Measurements from ENCODE around the gene JSRP1.

Gene JSRP1

GRCh38 chr19:2248136-2249009 lies 7.8 kb downstream of the JSRP1 start:
- Histone ChIP-seq H2AK5ac (ENCODE audit: low read length) (no peak overlapping the region), H3K4ac (ENCODE audit: low read depth, low read length) (no peak overlapping the region), H3K56ac (ENCODE audit: low read length) (no peak overlapping the region), H3K18ac (ENCODE audit: low read length) (no peak overlapping the region), H3K79me1 (ENCODE audit: low read length) (peaks cover 7% of the 10 kb centered on the region), H3K27ac (ENCODE audit: low read depth, low read length) (no peak overlapping the region), H3K79me2 (ENCODE audit: control insufficient read depth, insufficient read depth, low read length) (peaks cover 3% of the 10 kb centered on the region), H2BK5ac (ENCODE audit: low read length) (no peak overlapping the region), H3K4me3 (ENCODE audit: low read length) (no peak overlapping the region), H4K5ac (ENCODE audit: low read length) (no peak overlapping the region), H3K27me3 (ENCODE audit: insufficient read depth, low read length, poor library complexity) (no peaks in the 10 kb centered on the region), H3K36me3 (ENCODE audit: control insufficient read depth, insufficient read depth, low read length) (peaks cover 18% of the 10 kb centered on the region), H2BK15ac (replicated peaks; ENCODE audit: low read depth) (no peak overlapping the region), H4K8ac (ENCODE audit: low read depth, low read length) (no peak overlapping the region), H3K9ac (ENCODE audit: low read length) (no peak overlapping the region), H3K4me2 (ENCODE audit: low read length) (no peak overlapping the region), H3K4me1 (ENCODE audit: control insufficient read depth, low read depth, low read length) (no peaks in the 10 kb centered on the region), H3K23ac (ENCODE audit: low read length) (no peak overlapping the region), H2BK120ac (ENCODE audit: low read depth, low read length) (no peak overlapping the region)
- WGBS (ENCODE audit: extremely low coverage, insufficient coverage, low lambda C conversion rate): no CpG with 5 or more reads among the region's 21 CpGs
- DNase-seq: no peak

- H3K4me2 ChIP-seq (ENCODE audit: low read length): no peak overlapping the region
- no peak overlapping the region for H2BK120ac ChIP-seq (ENCODE audit: low read depth, low read length)
- no peak overlapping the region for H3K18ac ChIP-seq (ENCODE audit: low read length)
- H2BK5ac ChIP-seq (ENCODE audit: low read length): no peak overlapping the region
- H3K23ac ChIP-seq (ENCODE audit: low read length): no peak overlapping the region
- peaks cover 11% of the 10 kb centered on the region for H3K79me2 ChIP-seq (ENCODE audit: control insufficient read depth, insufficient read depth, low read length)
- no peak overlapping the region for H3K4me3 ChIP-seq (ENCODE audit: low read length)
- H3K9ac ChIP-seq (ENCODE audit: low read length): no peak overlapping the region
- no peak overlapping the region for H3K56ac ChIP-seq (ENCODE audit: low read length)
- no peak for DNase-seq
- H2AK5ac ChIP-seq (ENCODE audit: low read length): no peak overlapping the region
- peaks cover 18% of the 10 kb centered on the region for H3K36me3 ChIP-seq (ENCODE audit: control insufficient read depth, insufficient read depth, low read length)
- H2BK15ac ChIP-seq (replicated peaks; ENCODE audit: low read depth): no peak overlapping the region
- H3K4ac ChIP-seq (ENCODE audit: low read depth, low read length): no peak overlapping the region
- peaks cover 11% of the 10 kb centered on the region for H3K79me1 ChIP-seq (ENCODE audit: low read length)
- no peak overlapping the region for H4K8ac ChIP-seq (ENCODE audit: low read depth, low read length)
- no peaks in the 10 kb centered on the region for H3K27me3 ChIP-seq (ENCODE audit: insufficient read depth, low read length, poor library complexity)
- no CpG with 5 or more reads among the region's 28 CpGs for WGBS (ENCODE audit: extremely low coverage, insufficient coverage, low lambda C conversion rate)
- H3K4me1 ChIP-seq (ENCODE audit: control insufficient read depth, low read depth, low read length): no peaks in the 10 kb centered on the region
- H4K5ac ChIP-seq (ENCODE audit: low read length): no peak overlapping the region
- no peak overlapping the region for H3K27ac ChIP-seq (ENCODE audit: low read depth, low read length)
Observed at GRCh38 chr19:2247433-2248101, 8.7 kb downstream of the JSRP1 start.

- no peak overlapping the region for H3K4me3 ChIP-seq (ENCODE audit: low read length)
- H3K79me2 ChIP-seq (ENCODE audit: control insufficient read depth, insufficient read depth, low read length): peaks cover 18% of the 10 kb centered on the region
- H3K56ac ChIP-seq (ENCODE audit: low read length): no peak overlapping the region
- no peaks in the 10 kb centered on the region for H3K4me1 ChIP-seq (ENCODE audit: control insufficient read depth, low read depth, low read length)
- H3K9ac ChIP-seq (ENCODE audit: low read length): no peak overlapping the region
- no peak overlapping the region for H3K18ac ChIP-seq (ENCODE audit: low read length)
- no peak overlapping the region for H3K23ac ChIP-seq (ENCODE audit: low read length)
- no peak overlapping the region for H3K27ac ChIP-seq (ENCODE audit: low read depth, low read length)
- no peak overlapping the region for H2BK120ac ChIP-seq (ENCODE audit: low read depth, low read length)
- H2AK5ac ChIP-seq (ENCODE audit: low read length): no peak overlapping the region
- no peak overlapping the region for H4K8ac ChIP-seq (ENCODE audit: low read depth, low read length)
- WGBS (ENCODE audit: extremely low coverage, insufficient coverage, low lambda C conversion rate): no CpG with 5 or more reads among the region's 26 CpGs
- DNase-seq: no peak
- no peak overlapping the region for H4K5ac ChIP-seq (ENCODE audit: low read length)
- H3K4ac ChIP-seq (ENCODE audit: low read depth, low read length): no peak overlapping the region
- no peak overlapping the region for H3K4me2 ChIP-seq (ENCODE audit: low read length)
- H2BK15ac ChIP-seq (replicated peaks; ENCODE audit: low read depth): no peak overlapping the region
- H3K79me1 ChIP-seq (ENCODE audit: low read length): peaks cover 11% of the 10 kb centered on the region
- no peak overlapping the region for H2BK5ac ChIP-seq (ENCODE audit: low read length)
- H3K36me3 ChIP-seq (ENCODE audit: control insufficient read depth, insufficient read depth, low read length): peaks cover 18% of the 10 kb centered on the region
- H3K27me3 ChIP-seq (ENCODE audit: insufficient read depth, low read length, poor library complexity): no peaks in the 10 kb centered on the region
Observed at GRCh38 chr19:2246801-2247361, 9.3 kb downstream of the JSRP1 start.

- no CpG with 5 or more reads among the region's 25 CpGs for WGBS (ENCODE audit: extremely low coverage, insufficient coverage, low lambda C conversion rate)
- H3K4ac ChIP-seq (ENCODE audit: low read depth, low read length): no peak overlapping the region
Observed at GRCh38 chr19:2246014-2246620, 10.1 kb downstream of the JSRP1 start.

GRCh38 chr19:2245273-2245672 lies 10.9 kb downstream of the JSRP1 start:
- Histone ChIP-seq H3K23ac (ENCODE audit: low read length) (no peak overlapping the region), H3K56ac (ENCODE audit: low read length) (no peak overlapping the region), H2BK15ac (replicated peaks; ENCODE audit: low read depth) (no peak overlapping the region), H3K4me1 (ENCODE audit: control insufficient read depth, low read depth, low read length) (no peaks in the 10 kb centered on the region), H3K27ac (ENCODE audit: low read depth, low read length) (no peak overlapping the region), H4K5ac (ENCODE audit: low read length) (no peak overlapping the region), H2AK5ac (ENCODE audit: low read length) (no peak overlapping the region), H3K36me3 (ENCODE audit: control insufficient read depth, insufficient read depth, low read length) (peaks cover 18% of the 10 kb centered on the region), H2BK120ac (ENCODE audit: low read depth, low read length) (no peak overlapping the region), H2BK5ac (ENCODE audit: low read length) (no peak overlapping the region), H3K18ac (ENCODE audit: low read length) (no peak overlapping the region), H3K4me3 (ENCODE audit: low read length) (no peak overlapping the region), H3K79me1 (ENCODE audit: low read length) (peaks cover 14% of the 10 kb centered on the region), H3K27me3 (ENCODE audit: insufficient read depth, low read length, poor library complexity) (no peaks in the 10 kb centered on the region), H3K79me2 (ENCODE audit: control insufficient read depth, insufficient read depth, low read length) (peaks cover 34% of the 10 kb centered on the region), H3K9ac (ENCODE audit: low read length) (no peak overlapping the region), H3K4me2 (ENCODE audit: low read length) (no peak overlapping the region), H4K8ac (ENCODE audit: low read depth, low read length) (no peak overlapping the region), H3K4ac (ENCODE audit: low read depth, low read length) (no peak overlapping the region)
- WGBS (ENCODE audit: extremely low coverage, insufficient coverage, low lambda C conversion rate): no CpG with 5 or more reads among the region's 15 CpGs
- no peak for DNase-seq

More at GRCh38 chr19:2246014-2246620, 10.1 kb downstream of the JSRP1 start:
- no peaks in the 10 kb centered on the region for H3K27me3 ChIP-seq (ENCODE audit: insufficient read depth, low read length, poor library complexity)
- H2BK5ac ChIP-seq (ENCODE audit: low read length): no peak overlapping the region
- H3K36me3 ChIP-seq (ENCODE audit: control insufficient read depth, insufficient read depth, low read length): peaks cover 18% of the 10 kb centered on the region
- no peak overlapping the region for H2BK120ac ChIP-seq (ENCODE audit: low read depth, low read length)
- no peak overlapping the region for H3K9ac ChIP-seq (ENCODE audit: low read length)
- no peak overlapping the region for H3K4me3 ChIP-seq (ENCODE audit: low read length)
- no peak overlapping the region for H2BK15ac ChIP-seq (replicated peaks; ENCODE audit: low read depth)
- DNase-seq: no peak
- H3K4me1 ChIP-seq (ENCODE audit: control insufficient read depth, low read depth, low read length): no peaks in the 10 kb centered on the region
- no peak overlapping the region for H4K5ac ChIP-seq (ENCODE audit: low read length)
- no peak overlapping the region for H3K27ac ChIP-seq (ENCODE audit: low read depth, low read length)
- H3K56ac ChIP-seq (ENCODE audit: low read length): no peak overlapping the region
- no peak overlapping the region for H2AK5ac ChIP-seq (ENCODE audit: low read length)
- no peak overlapping the region for H3K4me2 ChIP-seq (ENCODE audit: low read length)
- H4K8ac ChIP-seq (ENCODE audit: low read depth, low read length): no peak overlapping the region
- peaks cover 26% of the 10 kb centered on the region for H3K79me2 ChIP-seq (ENCODE audit: control insufficient read depth, insufficient read depth, low read length)
- no peak overlapping the region for H3K18ac ChIP-seq (ENCODE audit: low read length)
- no peak overlapping the region for H3K23ac ChIP-seq (ENCODE audit: low read length)
- H3K79me1 ChIP-seq (ENCODE audit: low read length): peaks cover 11% of the 10 kb centered on the region
